ENCODE results near the gene FABP2.
"Not testable (repeated sequence)": the region's sequence is repeated elsewhere in the genome, so short reads cannot be mapped to it uniquely, and the experiment has no call there.

Gene FABP2

GRCh38 chr4:119290598-119290997 lies 31.3 kb downstream of the FABP2 start:
- Histone ChIP-seq H3K36me3 (ENCODE audit: insufficient read depth, low read length) (peaks cover 13% of the 10 kb centered on the region), H3K27me3 (ENCODE audit: insufficient read depth, low read length) (no peaks in the 10 kb centered on the region), H3K79me2 (ENCODE audit: control insufficient read depth, insufficient read depth, low read length, unreplicated experiment) (no peaks in the 10 kb centered on the region), H3K27ac (ENCODE audit: low read depth, low read length) (no peak overlapping the region), H3K4me3 (ENCODE audit: low read depth, low read length) (no peak overlapping the region), H2AFZ (ENCODE audit: low read length, unreplicated experiment) (no peak overlapping the region), H3K4me1 (ENCODE audit: control insufficient read depth, insufficient read depth, low read length, unreplicated experiment) (peaks cover 3% of the 10 kb centered on the region)

GRCh38 chr4:119289313-119289712 lies 32.6 kb downstream of the FABP2 start:
- no peaks in the 10 kb centered on the region for H3K27me3 ChIP-seq (ENCODE audit: insufficient read depth, low read length)
- peaks cover 8% of the 10 kb centered on the region for H3K36me3 ChIP-seq (ENCODE audit: insufficient read depth, low read length)
- no peaks in the 10 kb centered on the region for H3K79me2 ChIP-seq (ENCODE audit: control insufficient read depth, insufficient read depth, low read length, unreplicated experiment)
- H2AFZ ChIP-seq (ENCODE audit: low read length, unreplicated experiment), result no peak overlapping the region
- H3K27ac ChIP-seq (ENCODE audit: low read depth, low read length), result no peak overlapping the region
- no peak overlapping the region for H3K4me3 ChIP-seq (ENCODE audit: low read depth, low read length)
- H3K4me1 ChIP-seq (ENCODE audit: control insufficient read depth, insufficient read depth, low read length, unreplicated experiment), result peaks cover 6% of the 10 kb centered on the region

DNA sequence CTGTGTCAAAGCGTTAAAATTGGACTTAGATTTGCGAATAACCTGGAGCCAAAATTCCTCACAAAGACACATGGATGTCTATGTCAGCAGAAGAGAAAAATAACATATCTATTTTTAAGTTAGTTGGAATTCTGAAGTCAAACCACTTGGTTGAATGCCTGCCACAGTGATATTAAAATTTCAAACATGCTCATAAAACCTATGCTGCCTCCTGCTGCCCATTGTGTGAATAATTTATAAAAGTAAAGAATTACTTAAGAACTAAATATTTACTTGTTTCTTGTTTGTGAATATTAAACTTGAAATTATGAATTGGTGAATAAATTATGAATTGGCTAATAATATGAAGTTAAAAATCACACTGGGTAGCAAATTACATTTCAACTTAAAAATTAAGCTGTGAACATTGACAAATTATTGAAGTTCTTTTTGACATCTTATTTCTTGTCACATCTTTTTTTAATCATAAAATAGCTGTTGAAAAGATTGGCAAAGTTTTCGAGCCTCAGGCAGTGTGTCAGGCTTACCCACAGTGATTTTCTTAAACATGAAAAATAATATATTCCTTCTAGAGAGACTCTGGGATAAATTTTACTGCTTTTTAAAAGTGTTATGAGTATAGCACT lies 35.4 kb downstream of the FABP2 start:
- Histone ChIP-seq H3K27me3 (ENCODE audit: insufficient read depth, low read length) (no peaks in the 10 kb centered on the region), H3K27ac (ENCODE audit: low read depth, low read length) (no peak overlapping the region), H3K4me1 (ENCODE audit: control insufficient read depth, insufficient read depth, low read length, unreplicated experiment) (peaks cover 6% of the 10 kb centered on the region), H2AFZ (ENCODE audit: low read length, unreplicated experiment) (no peak overlapping the region), H3K4me3 (ENCODE audit: low read depth, low read length) (no peak overlapping the region), H3K36me3 (ENCODE audit: insufficient read depth, low read length) (no peaks in the 10 kb centered on the region), H3K79me2 (ENCODE audit: control insufficient read depth, insufficient read depth, low read length, unreplicated experiment) (peaks cover 3% of the 10 kb centered on the region)

DNA sequence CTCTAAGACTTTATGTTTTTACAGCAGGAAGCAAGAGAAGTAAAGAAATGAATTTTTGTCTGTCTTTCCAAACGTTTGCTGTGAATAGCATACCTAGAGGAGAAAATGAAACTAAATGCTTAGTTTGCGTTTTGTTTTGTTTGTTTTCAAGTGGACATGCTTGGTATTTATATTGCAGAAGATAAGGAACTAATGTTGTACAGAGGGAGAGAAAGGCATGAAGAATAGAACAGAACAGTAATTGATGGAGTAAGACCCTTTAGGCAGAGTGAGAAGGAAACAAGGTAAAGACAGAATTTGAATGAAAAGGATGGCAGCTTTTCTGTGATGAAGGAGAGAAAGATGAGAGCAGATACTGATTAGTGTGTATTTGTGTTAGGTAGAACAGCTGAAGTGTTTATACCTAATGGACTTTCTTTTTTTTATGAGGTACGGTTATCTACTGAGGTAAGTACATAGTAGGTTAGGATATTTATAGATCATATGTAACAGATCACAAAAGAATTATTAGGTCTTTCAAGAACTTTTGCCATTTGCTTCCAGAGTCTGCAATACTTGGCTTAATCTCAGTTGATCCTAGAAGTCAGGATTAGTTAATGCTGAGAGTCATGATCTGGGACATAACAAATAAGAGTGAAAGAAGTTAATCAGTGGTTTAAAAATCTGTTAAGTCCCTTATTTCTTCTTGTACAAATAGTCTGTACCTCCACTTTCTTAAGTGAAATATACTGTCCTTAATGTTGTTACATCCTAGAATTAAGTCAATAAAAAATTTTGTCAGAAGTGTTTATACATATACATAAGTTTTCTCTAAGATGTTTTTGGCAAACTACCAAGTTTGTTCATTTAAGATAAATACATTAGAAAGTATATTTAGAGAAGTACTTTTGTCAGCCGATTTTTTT lies 36.8 kb downstream of the FABP2 start:
- 0 out of 2 replicates have a peak, but pooled peaks cover 10% of the 10 kb centered on the region for H3K36me3 ChIP-seq (ENCODE audit: insufficient read depth, low read length)
- H3K4me1 ChIP-seq (ENCODE audit: control insufficient read depth, insufficient read depth, low read length, unreplicated experiment), result peaks cover 6% of the 10 kb centered on the region
- peak overlapping the region; percentile 35 for H3K27ac ChIP-seq (ENCODE audit: low read depth, low read length)
- H3K27me3 ChIP-seq (ENCODE audit: insufficient read depth, low read length), result no peaks in the 10 kb centered on the region
- peak overlapping the region; percentile 86 for H2AFZ ChIP-seq (ENCODE audit: low read length, unreplicated experiment)
- H3K79me2 ChIP-seq (ENCODE audit: control insufficient read depth, insufficient read depth, low read length, unreplicated experiment), result peaks cover 3% of the 10 kb centered on the region
- H3K4me3 ChIP-seq (ENCODE audit: low read depth, low read length), result peak overlapping the region; percentile 73

GRCh38 chr4:119281393-119281792 lies 40.5 kb downstream of the FABP2 start:
- peaks cover 3% of the 10 kb centered on the region for H3K79me2 ChIP-seq (ENCODE audit: control insufficient read depth, insufficient read depth, low read length, unreplicated experiment)

DNA sequence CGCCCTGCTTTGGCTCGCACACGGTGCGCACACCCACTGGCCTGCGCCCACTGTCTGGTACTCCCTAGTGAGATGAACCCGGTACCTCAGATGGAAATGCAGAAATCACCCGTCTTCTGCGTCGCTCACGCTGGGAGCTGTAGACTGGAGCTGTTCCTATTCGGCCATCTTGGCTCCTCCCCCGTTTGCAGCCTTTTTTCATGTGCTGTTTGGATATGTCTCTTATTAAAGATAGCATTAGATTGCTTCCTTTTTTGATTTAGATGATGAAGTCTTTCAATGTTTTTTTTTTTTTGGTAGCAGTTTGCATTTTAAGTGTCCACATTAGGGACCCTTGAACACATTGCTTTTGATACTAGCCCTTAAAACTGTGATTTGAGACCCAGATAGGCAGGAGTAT lies 42.0 kb downstream of the FABP2 start:
- H3K27me3 ChIP-seq (ENCODE audit: insufficient read depth, low read length); H3K4me1 ChIP-seq (ENCODE audit: control insufficient read depth, insufficient read depth, low read length, unreplicated experiment); H3K27ac ChIP-seq (ENCODE audit: low read depth, low read length); H3K79me2 ChIP-seq (ENCODE audit: control insufficient read depth, insufficient read depth, low read length, unreplicated experiment); H3K4me3 ChIP-seq (ENCODE audit: low read depth, low read length); H2AFZ ChIP-seq (ENCODE audit: low read length, unreplicated experiment); H3K36me3 ChIP-seq (ENCODE audit: insufficient read depth, low read length): not testable (repeated sequence)

More at GRCh38 chr4:119281393-119281792, 40.5 kb downstream of the FABP2 start:
- Histone ChIP-seq H3K36me3 (ENCODE audit: insufficient read depth, low read length) (0 out of 2 replicates have a peak, but pooled peaks cover 10% of the 10 kb centered on the region), H3K4me3 (ENCODE audit: low read depth, low read length) (no peak overlapping the region), H3K27ac (ENCODE audit: low read depth, low read length) (no peak overlapping the region), H3K27me3 (ENCODE audit: insufficient read depth, low read length) (no peaks in the 10 kb centered on the region), H3K4me1 (ENCODE audit: control insufficient read depth, insufficient read depth, low read length, unreplicated experiment) (peaks cover 6% of the 10 kb centered on the region), H2AFZ (ENCODE audit: low read length, unreplicated experiment) (no peak overlapping the region)

- H3K4me3 ChIP-seq (ENCODE audit: low read depth, low read length); H3K36me3 ChIP-seq (ENCODE audit: insufficient read depth, low read length); H3K4me1 ChIP-seq (ENCODE audit: control insufficient read depth, insufficient read depth, low read length, unreplicated experiment); H3K27ac ChIP-seq (ENCODE audit: low read depth, low read length); H3K27me3 ChIP-seq (ENCODE audit: insufficient read depth, low read length); H2AFZ ChIP-seq (ENCODE audit: low read length, unreplicated experiment); H3K79me2 ChIP-seq (ENCODE audit: control insufficient read depth, insufficient read depth, low read length, unreplicated experiment): not testable (repeated sequence)
These were observed 42.4 kb downstream of the FABP2 start for GRCh38 chr4:119279541-119279940.

- no peaks in the 10 kb centered on the region for H3K79me2 ChIP-seq (ENCODE audit: control insufficient read depth, insufficient read depth, low read length, unreplicated experiment)
- peaks cover 25% of the 10 kb centered on the region for H3K36me3 ChIP-seq (ENCODE audit: insufficient read depth, low read length)
- H3K4me1 ChIP-seq (ENCODE audit: control insufficient read depth, insufficient read depth, low read length, unreplicated experiment), result no peaks in the 10 kb centered on the region
- no peaks in the 10 kb centered on the region for H3K27me3 ChIP-seq (ENCODE audit: insufficient read depth, low read length)
- H3K4me3 ChIP-seq (ENCODE audit: low read depth, low read length), result no peak overlapping the region
- no peak overlapping the region for H3K27ac ChIP-seq (ENCODE audit: low read depth, low read length)
- H2AFZ ChIP-seq (ENCODE audit: low read length, unreplicated experiment), result no peak overlapping the region
These were observed 50.4 kb downstream of the FABP2 start for GRCh38 chr4:119271361-119272085.

- H3K36me3 ChIP-seq (ENCODE audit: insufficient read depth, low read length), result peaks cover 37% of the 10 kb centered on the region
- no peak overlapping the region for H2AFZ ChIP-seq (ENCODE audit: low read length, unreplicated experiment)
- H3K4me1 ChIP-seq (ENCODE audit: control insufficient read depth, insufficient read depth, low read length, unreplicated experiment), result no peaks in the 10 kb centered on the region
- H3K27me3 ChIP-seq (ENCODE audit: insufficient read depth, low read length), result no peaks in the 10 kb centered on the region
- no peak overlapping the region for H3K4me3 ChIP-seq (ENCODE audit: low read depth, low read length)
- no peak overlapping the region for H3K27ac ChIP-seq (ENCODE audit: low read depth, low read length)
- H3K79me2 ChIP-seq (ENCODE audit: control insufficient read depth, insufficient read depth, low read length, unreplicated experiment), result no peaks in the 10 kb centered on the region
These were observed 53.5 kb downstream of the FABP2 start for GRCh38 chr4:119268466-119268865.
